Activated T-cell treated with anti-CD3 and anti-CD28 coated beads for 48 hours (primary cell): ENCODE measurements around the gene NTN4.
"Not testable (repeated sequence)": the region's sequence is repeated elsewhere in the genome, so short reads cannot be mapped to it uniquely, and the experiment has no call there.

ENCODE experiments used
- DNase-seq: peaks from one replicate; pipeline ENCODE4 v3.0.0-alpha.2; 2020; ENCODE audit warnings: low read depth

The NTN4 gene

GRCh38 chr12:95746062-95746461, 44.5 kb downstream of the NTN4 start:
- not testable (repeated sequence) for DNase-seq

- DNase-seq, result no peak
Measured at GRCh38 chr12:95742586-95742985, 48.0 kb downstream of the NTN4 start.

GRCh38 chr12:95741635-95742034, 48.9 kb downstream of the NTN4 start:
- no peak for DNase-seq

- no peak for DNase-seq
Measured at GRCh38 chr12:95740751-95741150, 49.8 kb downstream of the NTN4 start.

GRCh38 chr12:95739561-95740313, 50.8 kb downstream of the NTN4 start:
- no peak for DNase-seq

- DNase-seq, result no peak
Measured at GRCh38 chr12:95738024-95738611, 52.4 kb downstream of the NTN4 start.

GRCh38 chr12:95736631-95737030, 53.9 kb downstream of the NTN4 start:
- no peak for DNase-seq

- DNase-seq, result not testable (repeated sequence)
Measured at GRCh38 chr12:95735728-95736127, 54.8 kb downstream of the NTN4 start.

GRCh38 chr12:95733141-95733825, 57.3 kb downstream of the NTN4 start:
- DNase-seq, result no peak

- no peak for DNase-seq
Measured at GRCh38 chr12:95731519-95731958, 59.0 kb downstream of the NTN4 start.

- DNase-seq, result no peak
Measured at GRCh38 chr12:95730457-95730856, 60.1 kb downstream of the NTN4 start.

- no peak for DNase-seq
Measured at GRCh38 chr12:95726903-95727302, 63.7 kb downstream of the NTN4 start.

GRCh38 chr12:95724767-95725166, 65.8 kb downstream of the NTN4 start:
- DNase-seq, result no peak

- no peak for DNase-seq
Measured at GRCh38 chr12:95723693-95724384, 66.7 kb downstream of the NTN4 start.

GRCh38 chr12:95721320-95721719, 69.2 kb downstream of the NTN4 start:
- DNase-seq, result no peak

GRCh38 chr12:95720146-95720545, 70.4 kb downstream of the NTN4 start:
- no peak for DNase-seq

GRCh38 chr12:95718772-95719171, 71.8 kb downstream of the NTN4 start:
- no peak for DNase-seq

- DNase-seq, result no peak
Measured at GRCh38 chr12:95718006-95718431, 72.5 kb downstream of the NTN4 start.

- no peak for DNase-seq
Measured at GRCh38 chr12:95717316-95717928, 73.1 kb downstream of the NTN4 start.

GRCh38 chr12:95715177-95715576, 75.4 kb downstream of the NTN4 start:
- DNase-seq, result no peak

- no peak for DNase-seq
Measured at GRCh38 chr12:95712269-95712668, 78.3 kb downstream of the NTN4 start.

GRCh38 chr12:95710386-95710785, 80.2 kb downstream of the NTN4 start:
- DNase-seq, result no peak
